ENCODE results near the gene LGR6.

- TF ChIP-seq CTCF (IDR thresholded peaks at IDR 0.05): peak; percentile 70 to 78 (median 74)
- TF ChIP-seq EP300 (IDR thresholded peaks at IDR 0.05): no peak
- no peak for TF ChIP-seq POLR2AphosphoS5 (IDR thresholded peaks at IDR 0.05)
- TF ChIP-seq POLR2A (IDR thresholded peaks at IDR 0.05; ENCODE audit: low read depth): no peak
Measured at GRCh38 chr1:202343652-202344349, 150.2 kb downstream of the LGR6 start.

Measured in esophagus muscularis mucosa (tissue), 4 donors.